HL-60/S4 treated with phorbol 12-myristate 13-acetate at 8.2 ng/mL for 4 days and 3 days (cell line): Measurements from ENCODE around the gene URB2.

ENCODE experiments used
- in situ Hi-C: fragments of 300-500 bp; cut with MboI; formaldehyde crosslinking; loops from 2 replicates; pipeline ENCODE4 v1.15.0; 2022; ENCODE audit warnings: low sequenced_read_pairs

URB2 gene

GRCh38 chr1:229643996-229644745, 18.1 kb downstream of the URB2 start:
- in situ Hi-C loops: no loop called here

- in situ Hi-C loops: no loop called here
These were observed 19.4 kb downstream of the URB2 start for GRCh38 chr1:229645324-229645993.

- in situ Hi-C loops: no loop called here
These were observed 22.4 kb downstream of the URB2 start for GRCh38 chr1:229648406-229648805.

- in situ Hi-C loops: loop anchor here (25.0 kb wide), 1 partner anchor 662 kb away; no protein-coding TSS in a partner anchor
These were observed 24.0 kb downstream of the URB2 start for GRCh38 chr1:229650045-229650444.

- in situ Hi-C loops: loop anchor here (25.0 kb wide), 1 partner anchor 661 kb away; no protein-coding TSS in a partner anchor
These were observed 25.5 kb downstream of the URB2 start for GRCh38 chr1:229651546-229651945.

- in situ Hi-C loops: loop anchor here (25.0 kb wide), 1 partner anchor 659 kb away; no protein-coding TSS in a partner anchor
These were observed 27.4 kb downstream of the URB2 start for GRCh38 chr1:229653420-229653819.

GRCh38 chr1:229655781-229656180, 29.7 kb downstream of the URB2 start:
- in situ Hi-C loops: loop anchor here (25.0 kb wide), 1 partner anchor 657 kb away; no protein-coding TSS in a partner anchor

- in situ Hi-C loops: loop anchor here (25.0 kb wide), 1 partner anchor 654 kb away; no protein-coding TSS in a partner anchor
These were observed 32.1 kb downstream of the URB2 start for GRCh38 chr1:229657993-229658755.

GRCh38 chr1:229661022-229661877, 35.2 kb downstream of the URB2 start:
- in situ Hi-C loops: loop anchor here (25.0 kb wide), 1 partner anchor 651 kb away; no protein-coding TSS in a partner anchor

GRCh38 chr1:229661897-229662296, 35.9 kb downstream of the URB2 start:
- in situ Hi-C loops: loop anchor here (25.0 kb wide), 1 partner anchor 650 kb away; no protein-coding TSS in a partner anchor

- in situ Hi-C loops: loop anchor here (25.0 kb wide), 1 partner anchor 648 kb away; no protein-coding TSS in a partner anchor
These were observed 38.2 kb downstream of the URB2 start for GRCh38 chr1:229664133-229664689.

GRCh38 chr1:229665912-229666558, 40.0 kb downstream of the URB2 start:
- in situ Hi-C loops: loop anchor here (25.0 kb wide), 1 partner anchor 646 kb away; no protein-coding TSS in a partner anchor

- in situ Hi-C loops: loop anchor here (25.0 kb wide), 1 partner anchor 646 kb away; no protein-coding TSS in a partner anchor
These were observed 40.5 kb downstream of the URB2 start for GRCh38 chr1:229666585-229666984.

GRCh38 chr1:229669333-229669732, 43.3 kb downstream of the URB2 start:
- in situ Hi-C loops: loop anchor here (25.0 kb wide), 1 partner anchor 643 kb away; no protein-coding TSS in a partner anchor

- in situ Hi-C loops: loop anchor here (25.0 kb wide), 1 partner anchor 641 kb away; no protein-coding TSS in a partner anchor
These were observed 45.3 kb downstream of the URB2 start for GRCh38 chr1:229671310-229671709.

- in situ Hi-C loops: loop anchor here (25.0 kb wide), 1 partner anchor 640 kb away; no protein-coding TSS in a partner anchor
These were observed 46.2 kb downstream of the URB2 start for GRCh38 chr1:229672246-229672645.

GRCh38 chr1:229674042-229674441, 48.0 kb downstream of the URB2 start:
- in situ Hi-C loops: loop anchor here (25.0 kb wide), 1 partner anchor 638 kb away; no protein-coding TSS in a partner anchor

- in situ Hi-C loops: no loop called here
These were observed 49.3 kb downstream of the URB2 start for GRCh38 chr1:229675396-229675795.

- in situ Hi-C loops: no loop called here
These were observed 59.1 kb downstream of the URB2 start for GRCh38 chr1:229685149-229685548.
